GM21717 (cell line): ENCODE measurements around the gene WDR48.
"Not testable (repeated sequence)": the region's sequence is repeated elsewhere in the genome, so short reads cannot be mapped to it uniquely, and the experiment has no call there.

Experiments
- ATAC-seq: cut with Tn5 transposase; IDR thresholded peaks from one replicate; pipeline ENCODE4 v1.9.1; 2021; ENCODE audit warnings: mild to moderate bottlenecking, moderate library complexity; ENCODE audit not compliant: unreplicated experiment

The WDR48 gene

DNA sequence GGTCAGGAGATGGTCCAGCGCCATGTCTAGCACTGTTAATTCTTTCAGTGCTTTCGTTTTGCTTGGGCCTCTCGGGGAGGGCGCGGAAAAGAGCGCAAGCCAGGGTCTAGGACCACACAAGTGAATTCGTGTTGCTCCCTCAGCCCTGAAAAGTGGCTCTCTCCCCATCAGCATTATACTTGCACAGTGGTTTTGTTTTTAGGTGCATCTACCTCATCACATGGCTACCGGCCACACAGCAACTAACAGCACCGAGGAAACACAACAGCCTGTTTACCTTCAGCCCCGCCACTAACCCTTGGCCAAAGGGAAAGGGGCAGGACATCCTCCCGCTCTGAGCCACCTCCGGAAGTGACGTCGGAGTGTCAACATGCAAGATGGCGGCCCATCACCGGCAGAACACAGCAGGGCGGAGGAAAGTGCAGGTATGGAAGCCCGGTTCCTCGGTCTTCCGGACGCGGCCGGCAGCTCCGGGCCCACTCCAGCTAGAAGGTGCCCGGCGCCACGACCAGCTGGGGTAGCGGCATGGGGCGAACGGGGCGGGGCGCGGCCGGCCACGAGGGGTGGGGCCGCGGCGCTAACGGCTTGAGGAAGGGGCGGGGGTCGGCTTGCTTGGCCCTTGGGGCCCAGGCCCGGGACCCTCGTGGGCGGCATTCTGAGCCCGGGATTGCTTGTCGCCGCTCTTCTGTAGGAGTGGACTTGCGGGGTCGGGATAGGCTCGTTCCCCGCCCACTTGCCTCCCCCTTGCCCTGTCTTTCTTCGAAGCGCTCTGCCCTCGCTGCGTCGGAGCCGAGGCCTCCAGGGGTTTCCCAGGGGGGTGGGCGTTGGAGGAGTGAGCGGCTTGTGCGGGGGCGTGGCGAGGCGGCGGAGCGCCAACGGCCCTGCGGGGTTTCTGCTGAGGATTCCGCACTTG, at the start of gene WDR48, which contains the start of gene SCN11A:
TSS of gene WDR48 (plus strand) at position 368 of the 913 bp plus-strand sequence. CDS start at position 378, 10 bp downstream.
TSS of gene SCN11A (minus strand) at position 296 of the 913 bp plus-strand sequence. CDS start 101,582 bp downstream, outside the sequence.
- peak; percentile 99 for ATAC-seq

DNA sequence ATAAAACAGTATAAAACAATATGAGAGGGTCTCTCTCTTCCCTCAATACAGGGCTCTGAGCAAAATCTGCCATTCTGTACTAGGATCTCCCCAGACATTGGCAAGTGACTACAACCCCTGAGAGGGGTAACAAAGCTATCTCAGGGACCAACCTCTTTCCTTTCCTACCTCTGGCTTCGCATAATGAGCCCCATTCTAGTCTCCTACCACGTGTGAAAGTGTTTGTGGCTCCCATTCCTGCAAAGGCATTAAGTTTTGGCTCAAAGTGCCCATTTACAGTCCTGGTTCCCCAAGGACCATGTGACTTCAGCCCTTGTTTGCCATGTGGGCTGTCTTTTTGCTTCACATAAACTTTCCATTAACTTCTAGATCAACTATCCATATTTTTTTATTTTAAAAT, 46.5 kb upstream of the WDR48 start:
- no peak for ATAC-seq

DNA sequence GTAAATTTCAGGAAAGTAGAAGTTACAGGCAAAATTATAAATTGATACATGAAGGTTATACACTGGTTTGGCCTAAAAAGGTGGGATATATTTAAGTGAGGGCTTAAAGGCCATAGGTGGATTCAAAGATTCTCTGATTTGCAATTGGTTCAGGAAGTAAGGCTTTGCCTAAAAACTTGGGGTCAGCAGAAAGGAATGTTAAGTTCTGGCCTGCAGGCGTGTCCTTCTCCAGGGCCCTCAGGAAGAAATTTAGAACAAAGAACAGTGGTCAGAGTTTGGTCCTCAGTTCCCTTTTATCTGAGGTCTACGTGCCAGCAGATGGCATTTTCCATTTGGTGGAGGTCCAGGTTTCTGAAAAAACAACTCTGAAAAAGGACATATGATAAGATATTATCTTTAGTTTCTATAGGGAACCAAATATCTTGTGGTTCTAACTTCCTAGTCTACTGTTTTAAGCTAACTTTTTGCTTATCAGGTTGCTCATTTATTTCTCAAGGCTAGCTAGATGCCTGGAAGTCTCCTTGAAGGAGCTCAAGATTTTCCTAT, 40.6 kb upstream of the WDR48 start:
- no peak for ATAC-seq

DNA sequence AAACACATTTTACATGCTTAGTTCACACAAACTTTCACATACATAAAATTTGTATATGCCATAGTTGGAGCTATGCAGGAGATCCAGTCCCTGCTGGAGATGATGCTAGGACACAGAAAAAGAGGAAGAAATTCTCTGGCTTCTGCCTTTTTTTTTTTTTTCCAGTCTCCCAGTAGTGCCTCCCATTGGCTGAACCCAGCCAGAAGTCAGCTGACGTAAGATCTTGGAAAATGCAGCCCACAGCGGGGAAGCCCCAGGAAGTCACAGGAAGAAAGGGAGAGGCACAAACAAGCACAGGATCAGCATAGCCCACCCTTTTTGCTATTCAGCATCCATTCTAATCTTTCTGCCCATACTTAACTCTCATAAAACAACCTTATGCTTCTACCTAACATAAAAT, 38.5 kb upstream of the WDR48 start:
- no peak for ATAC-seq

DNA sequence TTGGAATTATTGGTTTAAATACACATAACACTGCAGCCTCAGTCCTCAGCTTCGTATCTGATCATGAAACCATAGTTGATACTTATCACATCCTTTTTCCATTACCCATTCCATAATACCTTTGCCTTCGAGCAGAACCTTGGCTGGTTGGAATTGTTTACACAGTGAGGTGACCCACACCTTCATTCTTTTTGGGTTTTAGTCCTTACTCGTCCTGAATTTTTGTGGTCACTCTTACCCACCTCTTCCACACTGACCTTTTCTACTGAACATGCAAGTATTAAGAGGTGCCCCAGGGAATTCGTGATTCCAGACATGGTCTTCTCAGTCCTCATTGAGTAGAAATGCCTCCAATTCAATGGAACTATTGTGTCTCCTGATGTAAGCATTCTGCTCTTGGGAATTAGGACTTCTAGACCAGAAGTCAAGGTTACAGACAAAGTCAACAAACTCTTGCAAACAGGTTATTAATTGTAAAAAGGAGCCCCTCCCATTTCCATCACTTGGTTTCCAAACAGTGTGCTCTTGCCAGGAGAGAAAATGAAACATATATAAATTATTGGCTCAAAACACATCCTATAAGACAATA, 37.8 kb upstream of the WDR48 start:
- no peak for ATAC-seq

DNA sequence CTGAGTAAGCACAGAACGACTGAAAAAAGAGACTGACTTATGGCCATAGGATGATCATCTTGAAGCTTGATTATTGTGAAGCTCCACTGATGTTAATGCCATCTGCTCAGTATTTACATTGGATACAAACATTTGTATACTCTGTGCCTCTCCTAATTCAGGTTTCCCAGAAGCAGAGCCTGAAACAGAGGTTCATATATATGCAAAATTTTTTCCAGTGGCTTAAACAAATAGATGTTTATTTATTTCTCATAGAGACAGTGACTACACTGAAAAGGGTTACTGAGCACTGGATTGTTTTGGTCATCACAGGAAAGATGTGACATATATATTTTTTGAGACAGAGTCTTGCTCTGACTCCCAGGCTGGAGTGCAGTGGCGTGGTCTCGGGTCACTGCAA, 36.4 kb upstream of the WDR48 start:
- no peak for ATAC-seq

DNA sequence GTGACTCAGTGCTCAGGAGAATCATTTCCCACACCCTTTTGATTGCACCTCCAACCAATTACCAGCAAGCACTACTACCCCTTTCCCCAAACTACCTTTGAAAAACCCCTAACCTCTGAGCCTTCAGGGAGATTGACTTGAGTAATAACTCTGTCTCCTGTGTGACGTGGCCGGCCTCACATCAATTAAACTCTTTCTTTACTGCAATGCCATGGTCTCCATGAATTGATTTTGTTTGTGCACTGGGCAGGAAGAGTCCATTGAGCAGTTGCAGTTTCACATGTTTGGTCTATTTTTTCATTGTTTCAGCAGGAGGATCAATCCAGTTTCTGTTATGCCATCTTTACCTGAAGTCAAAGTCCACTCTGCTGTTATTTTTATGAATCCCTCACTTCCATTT, 32.5 kb upstream of the WDR48 start:
- no peak for ATAC-seq

DNA sequence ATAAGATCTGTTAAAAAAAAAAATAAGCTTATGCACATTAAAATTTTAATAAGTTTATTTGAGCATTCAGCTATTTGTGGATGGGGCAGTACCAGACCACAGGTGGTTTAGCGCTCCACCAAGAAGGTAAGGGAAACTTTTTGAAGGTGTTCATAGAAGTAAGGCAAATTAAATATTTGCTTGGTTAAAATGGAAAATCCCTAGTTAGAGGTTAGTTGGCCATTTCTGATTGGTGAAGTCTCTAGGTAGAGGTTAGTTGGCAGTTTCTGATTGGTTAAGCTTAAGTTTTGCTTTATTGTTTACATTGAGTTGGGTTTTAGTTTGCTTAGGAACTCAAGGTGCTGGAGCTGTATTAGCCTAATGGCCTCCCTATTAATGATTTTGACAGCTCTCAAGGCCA, 30.8 kb upstream of the WDR48 start:
- no peak for ATAC-seq

DNA sequence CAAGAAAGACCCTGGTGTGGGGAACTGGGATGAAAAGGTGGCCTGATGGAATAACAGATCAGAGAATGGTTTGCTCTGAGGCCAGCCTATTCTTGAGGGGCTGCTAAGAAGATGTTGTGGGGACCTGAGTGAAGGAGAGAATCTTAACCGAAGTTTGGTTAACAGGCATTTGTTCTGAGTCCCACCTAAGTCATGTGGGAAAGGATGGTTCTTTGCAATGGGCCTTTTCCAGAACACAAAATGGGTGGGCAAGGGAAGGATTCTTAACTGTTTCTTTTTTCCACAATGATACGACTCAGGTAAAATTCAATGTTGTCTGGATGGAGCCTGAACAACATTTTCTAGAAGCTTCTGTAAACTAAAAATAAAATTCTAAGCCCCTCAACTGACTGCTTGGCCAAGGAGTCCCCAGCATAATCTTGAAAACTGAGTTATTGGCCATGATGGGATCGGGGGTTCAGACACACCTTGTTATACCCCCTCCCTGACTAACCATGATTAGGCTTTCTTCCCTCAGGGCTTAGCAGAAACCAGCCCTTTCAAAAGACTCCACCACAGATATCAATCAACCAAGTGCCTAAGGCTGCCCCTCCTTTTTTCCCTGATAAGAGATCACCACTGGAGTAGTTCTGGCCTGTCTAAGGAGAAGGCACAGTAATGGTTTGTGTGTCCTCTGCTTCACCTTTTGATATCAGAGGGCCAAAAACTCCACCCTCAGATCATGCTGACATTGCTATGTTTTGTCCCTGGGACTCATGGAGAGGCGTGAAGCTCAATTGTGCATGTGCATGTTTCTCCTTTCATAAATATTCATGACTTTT, 30.1 kb upstream of the WDR48 start:
- no peak for ATAC-seq

DNA sequence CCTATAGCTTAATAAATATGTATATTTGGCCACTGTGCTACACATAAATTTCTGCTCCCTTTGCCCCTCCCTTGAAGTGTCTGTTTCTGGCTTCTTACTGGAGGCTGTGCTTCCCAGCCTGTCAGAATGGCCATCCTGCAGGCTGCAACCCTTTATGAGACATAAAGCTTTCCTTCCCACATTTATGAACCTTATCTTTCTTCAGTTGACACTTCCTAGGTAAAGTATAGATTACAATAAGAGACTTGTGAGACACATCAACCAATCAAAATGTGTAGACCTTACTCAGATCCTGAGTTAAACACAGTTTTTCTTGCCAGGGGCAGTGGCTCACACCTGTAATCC, 29.6 kb upstream of the WDR48 start:
- no peak for ATAC-seq

DNA sequence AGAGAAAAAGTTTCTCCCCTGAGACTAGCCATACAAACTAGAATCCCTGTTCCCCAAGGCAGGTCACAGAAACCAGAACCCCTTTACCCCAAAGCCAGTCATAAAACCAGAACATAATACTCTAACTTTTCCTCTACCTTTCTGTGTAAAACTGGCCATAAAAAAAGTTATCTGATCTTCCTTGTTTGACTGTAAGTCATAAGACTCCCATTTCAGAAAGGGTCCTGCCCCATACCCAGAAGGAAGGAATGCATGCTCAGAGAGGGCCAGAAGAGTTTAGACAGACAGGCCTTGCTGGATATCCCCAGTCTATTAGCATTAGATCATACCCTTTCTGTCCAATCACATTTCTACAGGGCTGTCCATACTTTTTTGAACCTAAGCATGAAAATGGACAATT, 27.3 kb upstream of the WDR48 start:
- ATAC-seq = no peak

DNA sequence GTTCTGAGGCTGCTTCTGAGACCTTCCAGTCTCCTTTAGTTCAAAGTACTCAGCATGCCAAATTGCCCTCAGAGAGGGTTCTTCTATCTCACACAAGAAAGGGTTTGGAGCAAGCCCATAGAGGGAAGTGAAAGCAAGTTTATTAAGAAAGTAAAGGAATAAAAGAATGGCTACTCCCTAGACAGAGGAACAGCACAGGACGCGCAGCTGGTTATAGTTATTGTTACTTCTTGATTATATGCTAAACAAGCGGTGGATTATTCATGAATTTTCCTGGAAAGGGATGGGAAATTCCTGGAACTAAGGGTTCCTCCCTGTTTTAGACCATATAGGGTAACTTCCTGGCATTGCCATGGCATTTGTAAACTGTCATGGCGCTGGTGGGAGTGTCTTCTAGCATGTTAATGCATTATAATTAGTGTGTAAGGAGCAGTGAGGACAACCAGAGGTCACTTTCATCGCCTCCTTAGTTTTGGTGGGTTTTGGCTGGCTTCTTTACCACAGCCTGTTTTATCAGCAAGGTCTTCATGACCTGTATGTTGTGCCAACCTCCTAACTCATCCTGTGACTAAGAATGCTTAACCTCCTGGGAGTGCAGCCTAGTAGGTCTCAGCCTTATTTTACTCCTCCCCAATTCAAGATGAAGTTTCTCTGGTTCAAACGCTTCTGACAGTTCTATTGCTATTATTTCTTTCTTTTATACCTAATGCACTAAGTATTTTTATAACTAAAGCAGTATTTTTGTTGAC, 26.4 kb upstream of the WDR48 start:
- ATAC-seq = no peak

DNA sequence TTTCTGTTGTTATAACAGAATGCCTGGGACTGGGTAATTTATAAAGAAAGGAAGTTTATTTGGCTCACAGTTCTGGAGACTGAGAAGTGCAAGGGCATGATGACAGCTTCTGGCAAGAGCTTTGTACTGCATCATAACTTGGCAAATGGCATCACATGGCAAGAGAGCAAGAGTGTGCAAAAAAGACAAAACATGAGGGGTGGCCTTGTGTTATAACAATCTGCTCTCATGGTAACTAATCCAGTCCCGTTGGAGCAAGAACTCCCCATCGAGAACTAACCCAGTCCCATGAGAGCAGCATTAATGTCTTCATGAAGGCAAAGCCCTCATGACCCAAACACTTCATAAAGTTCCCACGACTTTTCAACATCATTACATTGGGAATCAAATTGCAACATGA, 23.3 kb upstream of the WDR48 start:
- no peak for ATAC-seq

DNA sequence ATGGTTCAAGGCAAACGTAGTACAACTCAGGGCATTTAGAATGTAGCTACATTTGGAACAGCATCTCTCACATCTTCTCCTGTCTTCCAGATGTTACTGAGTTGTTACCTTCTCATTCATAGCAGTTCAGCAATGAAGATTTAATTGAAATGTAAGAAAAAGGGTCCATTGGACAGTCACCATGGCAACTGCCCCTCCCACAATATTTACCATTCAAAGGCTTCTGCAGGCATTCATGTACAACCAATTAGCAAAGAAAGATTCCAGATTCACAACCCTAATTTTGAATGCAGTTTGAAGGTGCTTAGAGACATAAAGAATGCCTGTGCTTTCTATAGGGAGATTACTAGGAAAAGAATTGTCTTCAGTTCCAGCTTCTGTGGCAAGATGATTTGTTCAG, 22.3 kb upstream of the WDR48 start:
- ATAC-seq = no peak

DNA sequence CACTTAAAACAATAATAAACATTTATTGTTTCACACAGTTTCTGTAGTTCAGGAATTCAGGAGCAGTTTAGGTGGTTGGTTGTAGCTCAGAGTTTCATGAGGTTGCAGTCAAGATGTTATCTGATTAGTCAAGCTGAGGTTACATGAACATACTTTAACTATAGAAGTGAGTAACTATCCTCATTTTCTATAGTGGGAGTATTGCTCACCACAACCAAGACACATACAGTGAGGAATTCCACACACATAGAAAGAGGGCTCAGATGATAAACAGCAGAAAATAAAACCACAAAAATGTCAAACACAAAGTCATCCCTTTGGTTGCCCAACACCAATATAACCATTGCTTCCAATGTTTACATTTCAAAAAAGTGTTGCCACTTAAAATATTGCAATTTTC, 13.7 kb upstream of the WDR48 start:
- no peak for ATAC-seq

DNA sequence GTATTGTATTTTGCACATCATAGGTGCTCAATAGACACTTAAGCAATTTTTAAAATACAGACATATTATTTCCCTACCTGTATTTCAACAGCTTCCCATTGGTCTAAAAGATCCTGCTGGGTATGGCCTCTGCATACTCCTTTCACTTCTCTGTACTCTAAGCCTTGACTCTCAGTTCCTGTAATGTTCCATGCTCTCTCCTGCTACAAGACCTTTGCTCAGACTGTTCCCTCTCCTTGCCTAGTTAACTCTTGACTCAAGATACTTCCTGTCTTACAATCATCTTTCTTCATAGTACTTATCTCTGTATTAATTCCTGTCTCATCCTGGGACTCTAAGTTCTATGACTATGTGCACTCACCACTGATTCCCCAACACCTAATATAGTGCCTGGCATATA, 1.8 kb upstream of the WDR48 start:
- ATAC-seq = no peak

DNA sequence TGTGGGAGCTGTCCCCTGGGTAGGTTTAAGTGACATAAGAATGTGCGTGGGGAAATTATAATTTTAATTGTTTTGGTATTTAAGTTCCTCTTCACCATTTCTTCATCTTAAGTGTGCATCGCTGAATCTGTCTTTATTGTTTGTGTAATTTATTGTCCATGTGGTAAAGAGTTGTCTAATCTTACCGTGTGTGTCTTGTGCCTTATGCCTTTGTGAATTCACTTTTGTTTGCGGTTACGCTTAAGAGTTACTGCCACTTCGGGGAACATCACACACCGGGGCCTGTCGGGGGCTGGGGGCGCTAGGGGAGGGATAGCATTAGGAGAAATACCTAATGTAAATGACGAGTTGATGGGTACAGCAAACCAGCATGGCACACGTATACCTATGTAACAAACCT, 767 bp downstream of the WDR48 start:
- ATAC-seq = no peak

DNA sequence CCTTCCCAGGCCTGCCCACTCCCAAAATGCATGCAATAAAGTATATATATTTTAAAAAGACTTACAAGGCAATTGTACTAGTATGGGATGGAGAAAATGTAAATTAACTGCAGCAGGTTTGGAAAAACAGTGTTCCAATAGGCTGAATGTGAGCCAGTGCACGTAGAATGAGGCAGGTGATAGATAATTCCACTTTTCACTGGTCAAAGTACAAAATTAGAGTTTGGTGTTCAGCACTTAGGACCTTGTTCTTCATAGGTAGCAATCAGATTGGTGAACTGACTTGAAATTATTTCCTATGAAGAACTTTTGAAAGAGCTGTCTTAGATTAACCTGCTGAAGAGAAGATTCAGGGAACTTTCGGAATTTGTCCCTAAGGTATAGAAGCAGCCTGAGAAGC, 1.9 kb downstream of the WDR48 start:
- ATAC-seq = no peak

DNA sequence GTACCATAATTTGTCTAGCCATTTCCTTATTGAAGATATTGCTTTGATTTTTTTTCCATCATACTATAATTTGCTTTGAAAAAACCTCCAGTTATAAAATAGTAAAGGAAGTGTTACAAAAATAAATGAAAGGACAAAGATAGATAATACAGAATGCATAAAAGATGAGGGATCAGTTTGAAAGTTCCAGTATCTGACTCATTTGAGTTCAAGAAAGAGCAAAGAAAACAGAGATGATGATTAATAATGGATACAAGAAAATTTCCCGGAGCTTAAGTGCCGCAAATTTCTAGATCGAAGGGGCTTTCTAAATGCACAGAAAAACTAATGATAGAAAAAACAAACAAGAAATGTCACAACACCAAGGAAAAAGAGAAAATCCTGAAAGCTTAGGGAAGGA, 4.3 kb downstream of the WDR48 start:
- ATAC-seq = no peak

DNA sequence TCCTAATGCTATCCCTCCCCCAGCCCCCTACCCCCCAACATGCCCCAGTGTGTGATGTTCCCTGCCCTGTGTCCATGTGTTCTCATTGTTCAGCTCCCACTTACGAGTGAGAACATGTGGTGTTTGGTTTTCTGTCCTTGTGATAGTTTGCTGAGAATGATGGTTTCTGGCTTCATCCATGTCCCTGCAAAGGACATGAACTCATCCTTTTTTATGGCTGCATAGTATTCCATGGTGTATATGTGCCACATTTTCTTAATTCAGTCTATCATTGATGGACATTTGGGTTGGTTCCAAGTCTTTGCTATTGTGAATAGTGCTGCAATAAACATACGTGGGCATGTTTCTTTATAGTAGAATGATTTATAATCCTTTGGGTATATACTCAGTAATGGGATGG, 9.4 kb downstream of the WDR48 start:
- ATAC-seq = not testable (repeated sequence)

DNA sequence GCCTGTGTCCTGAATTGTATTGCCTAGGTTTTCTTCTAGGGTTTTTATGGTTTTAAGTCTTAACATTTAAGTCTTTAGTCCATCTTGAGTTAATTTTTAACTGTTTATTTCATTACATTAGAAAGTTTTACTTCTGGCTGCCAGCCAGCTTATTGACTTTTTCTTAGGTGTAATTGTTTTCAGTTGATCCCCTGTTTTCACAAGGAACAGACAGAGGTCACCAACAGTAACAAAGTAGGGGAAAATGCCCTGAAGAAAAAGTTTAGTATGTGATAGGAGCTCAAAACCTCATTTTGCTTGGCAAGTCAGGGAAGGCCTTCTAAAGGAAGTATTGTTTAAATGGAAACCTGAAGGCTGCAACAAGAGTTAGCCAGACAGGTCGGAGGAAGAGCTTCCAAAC, 10.4 kb downstream of the WDR48 start:
- no peak for ATAC-seq
